Measurements from ENCODE around the gene TCHP.

GRCh38 chr12:109881752-109882151 lies 18.3 kb upstream of the TCHP start:
- TF ChIP-seq ZFX (CRISPR knock-in tag; IDR thresholded peaks at IDR 0.05; ENCODE audit: low read depth): no peak
- TF ChIP-seq ZNF317 (CRISPR knock-in tag; IDR thresholded peaks at IDR 0.05): no peak
- TF ChIP-seq CTCF (CRISPR knock-in tag; IDR thresholded peaks at IDR 0.05): no peak

Data from HepG2 (cell line).